T-helper 22 cell (primary cell): ENCODE measurements around the gene NDUFB10.

Experiments used
- DNase-seq: peaks from one replicate; pipeline ENCODE4 v3.0.0-alpha.2; 2020; ENCODE audit warnings: low read depth

The NDUFB10 gene

GRCh38 chr16:1971796-1972489, 12.6 kb downstream of the NDUFB10 start, which contains the start of gene TBL3:
TSS of gene TBL3 (plus strand) at chr16:1972053. CDS start at chr16:1972165, 112 bp downstream.
- peak; percentile 95 for DNase-seq

- no peak for DNase-seq
Observed at GRCh38 chr16:1972490-1972877, 13.1 kb downstream of the NDUFB10 start.

- DNase-seq = no peak
Observed at GRCh38 chr16:1973461-1974156, 14.3 kb downstream of the NDUFB10 start.

GRCh38 chr16:1974157-1975070, 15.1 kb downstream of the NDUFB10 start:
- no peak for DNase-seq

GRCh38 chr16:1975432-1976215, 16.3 kb downstream of the NDUFB10 start:
- DNase-seq = no peak

GRCh38 chr16:1976216-1976520, 16.8 kb downstream of the NDUFB10 start:
- DNase-seq = no peak

GRCh38 chr16:1976951-1977874, 17.9 kb downstream of the NDUFB10 start:
- no peak for DNase-seq

- no peak for DNase-seq
Observed at GRCh38 chr16:1977875-1978268, 18.5 kb downstream of the NDUFB10 start.

- no peak for DNase-seq
Observed at GRCh38 chr16:1978476-1979120, 19.3 kb downstream of the NDUFB10 start.

- no peak for DNase-seq
Observed at GRCh38 chr16:1979271-1980029, 20.1 kb downstream of the NDUFB10 start.

GRCh38 chr16:1980030-1980769, 20.9 kb downstream of the NDUFB10 start:
- no peak for DNase-seq

GRCh38 chr16:1980770-1981087, 21.4 kb downstream of the NDUFB10 start:
- DNase-seq = no peak

GRCh38 chr16:1981398-1981836, 22.1 kb downstream of the NDUFB10 start, which contains the start of gene NOXO1:
TSS of gene NOXO1 (minus strand) at chr16:1981469. CDS start at chr16:1981179, 290 bp downstream.
- no peak for DNase-seq

- DNase-seq = no peak
Observed at GRCh38 chr16:1982013-1982433, 22.7 kb downstream of the NDUFB10 start.

GRCh38 chr16:1982991-1983543, 23.7 kb downstream of the NDUFB10 start:
- no peak for DNase-seq

GRCh38 chr16:1983544-1984346, 24.4 kb downstream of the NDUFB10 start, which contains the start of gene GFER:
TSS of gene GFER (plus strand) at chr16:1984193. CDS start at chr16:1984219, 26 bp downstream.
- peak; percentile 42 for DNase-seq
